Ramos (cell line): ENCODE results near the gene ZNF385B.
"Not testable (repeated sequence)": the region's sequence is repeated elsewhere in the genome, so short reads cannot be mapped to it uniquely, and the experiment has no call there.

ENCODE experiments used
- in situ Hi-C: fragments of 300-500 bp; cut with MboI; formaldehyde crosslinking; loops from one replicate; pipeline ENCODE4 v1.14.3; 2022; ENCODE audit warnings: low sequenced_read_pairs; ENCODE audit not compliant: unreplicated experiment

The ZNF385B gene

GRCh38 chr2:179467960-179468359 is 393.5 kb downstream of the ZNF385B start:
- in situ Hi-C loops = no loop called here

DNA sequence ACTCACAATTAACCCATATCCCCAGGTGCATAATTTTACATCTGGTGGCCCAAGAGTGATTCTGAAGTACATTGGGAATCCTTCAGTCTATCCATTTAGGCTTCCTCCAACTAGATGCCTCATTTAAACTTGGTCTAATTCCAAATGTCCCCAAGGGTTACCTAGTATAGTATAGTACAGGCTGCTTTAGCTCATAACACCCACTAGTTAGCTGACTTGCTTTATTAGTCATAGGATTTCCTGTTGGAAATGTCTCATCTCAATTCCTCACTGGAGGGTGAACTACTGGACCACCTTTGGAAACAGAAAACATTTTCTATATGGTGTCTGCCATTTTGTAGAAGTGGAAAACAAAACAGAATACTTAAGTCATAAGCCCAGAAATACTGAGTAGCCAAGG is 394.3 kb downstream of the ZNF385B start:
- in situ Hi-C loops = no loop called here

DNA sequence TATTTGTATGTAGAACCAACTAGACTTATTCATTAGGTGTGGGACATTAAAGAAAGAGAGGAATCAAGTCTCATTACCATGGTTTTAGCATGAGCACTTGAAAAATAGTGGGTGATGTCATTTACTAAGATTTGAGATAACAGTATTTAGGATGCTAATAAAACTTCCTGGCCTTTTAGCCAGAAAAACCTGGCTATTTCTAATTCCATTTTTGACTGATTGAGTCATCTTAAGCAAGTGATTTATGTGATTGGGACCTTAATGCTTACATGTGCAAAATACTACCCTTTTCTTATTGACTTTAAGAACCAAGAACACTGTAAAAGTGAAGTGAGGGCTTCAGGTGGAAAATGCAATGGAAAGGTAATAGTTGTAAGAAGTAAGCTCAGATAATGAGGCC is 400.0 kb downstream of the ZNF385B start:
- in situ Hi-C loops = no loop called here

- in situ Hi-C loops = no loop called here
These were observed 401.1 kb downstream of the ZNF385B start for GRCh38 chr2:179460181-179460929.

- in situ Hi-C loops = not testable (repeated sequence)
These were observed 403.3 kb downstream of the ZNF385B start for GRCh38 chr2:179458113-179458512.

GRCh38 chr2:179455824-179456223 is 405.6 kb downstream of the ZNF385B start:
- in situ Hi-C loops = no loop called here

DNA sequence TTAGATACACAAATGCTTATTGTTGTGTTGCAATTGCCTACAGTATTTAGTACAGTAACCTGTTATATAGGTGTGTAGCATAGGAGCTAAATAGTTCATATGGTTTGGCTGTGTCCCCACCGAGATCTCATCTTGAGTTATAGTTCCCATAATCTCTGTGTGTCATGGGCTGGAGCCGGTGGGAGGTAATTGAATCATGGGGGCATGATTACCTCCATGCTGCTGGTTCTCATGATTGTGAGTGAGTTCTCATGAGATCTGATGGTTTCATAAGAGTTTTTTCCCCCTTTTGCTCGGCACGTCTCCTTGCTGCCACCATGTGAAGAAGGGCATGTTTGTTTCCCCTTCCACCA is 406.3 kb downstream of the ZNF385B start:
- in situ Hi-C loops = no loop called here

GRCh38 chr2:179454443-179455171 is 406.8 kb downstream of the ZNF385B start:
- in situ Hi-C loops = no loop called here

- in situ Hi-C loops = no loop called here
These were observed 412.4 kb downstream of the ZNF385B start for GRCh38 chr2:179449010-179449409.

DNA sequence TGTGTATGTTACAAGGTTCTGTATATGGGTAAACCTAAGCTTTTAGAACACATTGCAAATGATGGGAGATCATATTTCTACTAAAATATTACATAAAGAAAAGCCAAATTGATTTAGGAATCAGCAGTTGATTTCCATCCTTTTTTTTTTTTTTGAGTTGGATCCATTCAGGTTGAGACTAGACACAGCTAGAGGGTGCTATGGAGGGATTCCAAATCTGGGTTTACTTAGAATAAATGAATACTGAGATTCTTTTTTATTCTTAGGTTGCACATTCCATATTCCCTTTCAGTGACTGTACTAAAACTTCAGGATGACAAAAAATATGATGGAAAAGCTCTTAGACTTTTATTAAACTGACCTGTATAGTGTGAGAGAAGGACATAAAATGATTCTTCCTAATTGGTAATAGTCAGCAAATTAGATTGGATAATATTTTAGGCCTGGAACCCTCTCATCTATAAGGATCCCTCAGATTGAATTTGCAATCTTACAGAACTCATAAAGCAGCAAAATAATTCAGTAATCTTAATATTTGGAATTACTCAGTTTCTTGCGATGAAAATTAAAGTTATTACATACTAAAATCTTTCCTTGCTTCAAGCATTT is 413.5 kb downstream of the ZNF385B start:
- in situ Hi-C loops = no loop called here

GRCh38 chr2:179447421-179447820 is 414.0 kb downstream of the ZNF385B start:
- in situ Hi-C loops = no loop called here

GRCh38 chr2:179446476-179447141 is 414.8 kb downstream of the ZNF385B start:
- in situ Hi-C loops = no loop called here

DNA sequence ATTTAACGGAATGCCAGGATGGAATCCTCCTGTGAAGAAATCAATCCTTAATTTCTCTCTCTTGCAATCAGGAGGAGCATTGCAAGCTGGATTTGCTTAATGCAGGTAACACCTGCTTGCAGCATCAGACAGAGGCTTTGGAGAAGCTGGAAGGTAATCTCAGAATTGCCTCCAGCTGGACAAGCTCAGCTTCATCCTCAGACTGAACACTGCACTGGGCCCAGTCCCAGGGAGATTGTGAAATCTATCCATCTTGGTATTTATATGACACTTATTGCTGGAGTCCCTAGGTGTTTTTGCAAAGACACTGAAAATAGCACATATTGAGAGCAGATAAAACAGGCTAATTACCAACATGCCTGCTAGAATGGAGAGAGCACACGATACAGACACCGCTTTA is 417.4 kb downstream of the ZNF385B start:
- in situ Hi-C loops = no loop called here

DNA sequence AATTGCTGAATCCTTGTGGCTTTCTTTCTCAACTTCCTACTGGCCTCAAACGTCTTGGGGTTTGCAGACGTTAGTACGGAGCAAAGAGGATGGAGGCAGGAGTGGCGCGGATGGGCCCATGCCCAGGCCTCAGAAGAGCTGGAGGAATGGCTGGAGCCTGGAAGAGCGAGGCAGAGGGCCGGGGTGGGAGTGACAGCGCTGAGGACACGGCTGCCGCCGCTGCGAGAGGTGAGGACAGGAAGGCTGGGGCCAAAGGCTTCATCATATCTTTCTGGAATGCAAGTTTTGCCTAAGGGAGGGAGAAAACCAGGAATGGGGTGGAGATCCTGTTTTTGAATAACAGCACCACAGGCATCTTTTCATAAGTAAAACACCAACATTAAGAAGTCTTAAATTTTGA is 418.2 kb downstream of the ZNF385B start:
- in situ Hi-C loops = no loop called here

GRCh38 chr2:179442206-179442605 is 419.2 kb downstream of the ZNF385B start:
- in situ Hi-C loops = no loop called here

GRCh38 chr2:179441551-179441950 is 419.9 kb downstream of the ZNF385B start:
- in situ Hi-C loops = no loop called here

- in situ Hi-C loops = no loop called here
These were observed 420.7 kb downstream of the ZNF385B start for GRCh38 chr2:179440642-179441251.

DNA sequence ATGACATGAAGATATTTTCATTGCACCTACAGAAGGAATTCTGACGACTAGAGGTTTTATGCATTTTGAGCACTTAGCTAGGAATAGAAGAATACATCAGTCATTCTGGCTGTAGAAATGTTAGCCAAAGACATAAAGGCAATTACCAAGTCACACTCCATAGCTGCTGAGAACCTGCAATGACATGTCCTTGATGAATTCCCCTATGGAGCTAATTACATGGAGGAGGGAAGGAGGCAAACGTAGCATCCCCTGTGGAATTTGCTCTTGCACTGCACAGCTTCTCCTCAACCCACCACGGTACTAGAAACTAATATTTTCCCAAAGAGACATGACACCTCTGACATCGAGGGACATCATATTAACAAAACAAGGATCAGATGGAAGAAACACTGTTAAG is 422.8 kb downstream of the ZNF385B start:
- in situ Hi-C loops = no loop called here

GRCh38 chr2:179437430-179437829 is 424.0 kb downstream of the ZNF385B start:
- in situ Hi-C loops = no loop called here

GRCh38 chr2:179435566-179435965 is 425.8 kb downstream of the ZNF385B start:
- in situ Hi-C loops = no loop called here

DNA sequence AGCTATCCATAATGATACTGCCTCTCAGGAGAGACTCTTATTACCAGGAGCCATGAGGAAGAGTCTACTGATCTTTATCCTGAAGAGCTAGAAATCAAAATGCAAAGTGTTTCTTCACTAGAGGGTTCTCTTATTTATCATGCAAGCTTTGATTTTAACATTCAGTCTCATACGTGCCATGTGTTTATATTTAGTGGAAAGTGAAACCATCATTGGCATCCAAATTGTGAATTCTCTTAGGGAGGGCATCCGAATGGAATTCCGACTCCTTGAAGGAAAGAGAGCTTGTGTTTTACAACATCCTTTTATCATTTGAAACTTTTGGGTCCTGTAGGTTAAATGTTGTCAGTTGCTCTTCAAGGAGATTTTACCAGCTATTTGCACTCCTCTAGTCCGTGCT is 426.4 kb downstream of the ZNF385B start:
- in situ Hi-C loops = no loop called here
